ENCODE results near the gene MPZL2.

DNA sequence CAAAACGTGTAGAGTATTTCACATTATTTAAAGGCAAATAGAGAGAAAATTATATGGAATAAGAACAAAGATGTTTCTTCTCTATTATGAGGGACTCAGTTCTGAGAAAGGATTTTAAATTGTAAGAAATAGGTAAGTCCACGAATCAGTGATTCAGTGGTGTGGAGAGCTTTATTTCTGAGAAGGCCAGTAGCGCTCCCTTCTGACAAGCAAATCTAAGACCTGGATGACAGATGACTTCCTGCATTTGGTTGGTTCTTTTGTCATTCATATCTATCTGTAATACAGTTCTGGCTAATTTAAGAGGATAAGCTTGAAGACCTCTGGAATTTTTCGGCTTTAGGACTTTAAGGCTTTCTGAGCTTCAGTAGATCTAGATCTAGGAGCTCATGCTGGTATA, 47.4 kb upstream of the MPZL2 start:
- TF ChIP-seq GATA2 (IDR thresholded peaks at IDR 0.05; ENCODE audit: low read depth, low read length), result no peak
- TF ChIP-seq GATA3 (IDR thresholded peaks at IDR 0.05; ENCODE audit: low read depth, low read length), result no peak

Measured in SH-SY5Y (cell line).